PC-3 (cell line): Measurements from ENCODE around the gene ADCK2.

ENCODE experiments used
- EZH2 ChIP-seq: fragments of 300-600 bp; sonication (generic); IDR thresholded peaks from one replicate; pipeline ENCODE4 v1.6.1; 2017; ENCODE audit warnings: antibody characterized with exemption, mild to moderate bottlenecking, low read length; ENCODE audit not compliant: unreplicated experiment
- TF ChIP-seq, protein P1 (sequence below): fragments of 300-600 bp; sonication (generic); conservative IDR thresholded peaks from 2 replicates; pipeline ENCODE4 v1.5.1; 2017; ENCODE audit warnings: antibody characterized with exemption, low read depth, mild to moderate bottlenecking, low read length

GRCh38 chr7:140654109-140654387 lies 18.7 kb upstream of the ADCK2 start:
- TF ChIP-seq, protein P1, sequence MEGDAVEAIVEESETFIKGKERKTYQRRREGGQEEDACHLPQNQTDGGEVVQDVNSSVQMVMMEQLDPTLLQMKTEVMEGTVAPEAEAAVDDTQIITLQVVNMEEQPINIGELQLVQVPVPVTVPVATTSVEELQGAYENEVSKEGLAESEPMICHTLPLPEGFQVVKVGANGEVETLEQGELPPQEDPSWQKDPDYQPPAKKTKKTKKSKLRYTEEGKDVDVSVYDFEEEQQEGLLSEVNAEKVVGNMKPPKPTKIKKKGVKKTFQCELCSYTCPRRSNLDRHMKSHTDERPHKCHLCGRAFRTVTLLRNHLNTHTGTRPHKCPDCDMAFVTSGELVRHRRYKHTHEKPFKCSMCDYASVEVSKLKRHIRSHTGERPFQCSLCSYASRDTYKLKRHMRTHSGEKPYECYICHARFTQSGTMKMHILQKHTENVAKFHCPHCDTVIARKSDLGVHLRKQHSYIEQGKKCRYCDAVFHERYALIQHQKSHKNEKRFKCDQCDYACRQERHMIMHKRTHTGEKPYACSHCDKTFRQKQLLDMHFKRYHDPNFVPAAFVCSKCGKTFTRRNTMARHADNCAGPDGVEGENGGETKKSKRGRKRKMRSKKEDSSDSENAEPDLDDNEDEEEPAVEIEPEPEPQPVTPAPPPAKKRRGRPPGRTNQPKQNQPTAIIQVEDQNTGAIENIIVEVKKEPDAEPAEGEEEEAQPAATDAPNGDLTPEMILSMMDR: no peak
- no peak for TF ChIP-seq EZH2
